ENCODE measurements around the gene LHX4. TPM values are rescaled to one million over a fixed set of nuclear protein-coding genes. Genes with fewer than 3 reads are reported as not detected.

The LHX4 gene
- total and polyA plus RNA-seq, 9 of the 15 experiments (the other 6 are each of a cell fraction or from before 2014, with no cell fraction given): 0.01 to 0.11 (median 0.07) TPM; not detected in 5

GRCh38 chr1:180287988-180288705 is 58.1 kb downstream of the LHX4 start (continued):
- TF ChIP-seq ARID3B (CRISPR knock-in tag; IDR thresholded peaks at IDR 0.05; ENCODE audit: borderline replicate concordance) (no peak), TEAD1 (CRISPR knock-in tag; IDR thresholded peaks at IDR 0.05) (no peak), GABPB1 (CRISPR knock-in tag; IDR thresholded peaks at IDR 0.05) (no peak), TFAP4 (CRISPR knock-in tag; IDR thresholded peaks at IDR 0.05; ENCODE audit: borderline replicate concordance) (no peak), TAF15 (IDR thresholded peaks at IDR 0.05; ENCODE audit: low read depth, low read length) (no peak), MAFK (IDR thresholded peaks at IDR 0.05; ENCODE audit: low read length) (no peak), ERF (CRISPR knock-in tag; IDR thresholded peaks at IDR 0.05) (no peak), TFAM (CRISPR knock-in tag; conservative IDR thresholded peaks at IDR 0.05) (no peak), NFIX (CRISPR knock-in tag; IDR thresholded peaks at IDR 0.05; ENCODE audit: low read depth) (no peak), CEBPZ (IDR thresholded peaks at IDR 0.05; ENCODE audit: borderline replicate concordance, low read depth, low read length) (no peak), STAG1 (CRISPR knock-in tag; IDR thresholded peaks at IDR 0.05; ENCODE audit: borderline replicate concordance) (no peak), ZNF79 (CRISPR knock-in tag; IDR thresholded peaks at IDR 0.05; ENCODE audit: low read depth) (no peak), CEBPG (CRISPR knock-in tag; IDR thresholded peaks at IDR 0.05) (no peak), CEBPG (tag; conservative IDR thresholded peaks at IDR 0.05 in 1 of 2, IDR thresholded peaks at IDR 0.05 in 1 of 2) (0 out of 4 replicates have a peak, but pooled peaks of 1 of the 2 experiments have one; percentile 22), HMG20B (CRISPR knock-in tag; IDR thresholded peaks at IDR 0.05) (no peak), TSHZ1 (CRISPR knock-in tag; IDR thresholded peaks at IDR 0.05) (no peak), IRF9 (tag; IDR thresholded peaks at IDR 0.05) (no peak)

All from K562 (cell line).